ENCODE results near the gene PPIF.

DNA sequence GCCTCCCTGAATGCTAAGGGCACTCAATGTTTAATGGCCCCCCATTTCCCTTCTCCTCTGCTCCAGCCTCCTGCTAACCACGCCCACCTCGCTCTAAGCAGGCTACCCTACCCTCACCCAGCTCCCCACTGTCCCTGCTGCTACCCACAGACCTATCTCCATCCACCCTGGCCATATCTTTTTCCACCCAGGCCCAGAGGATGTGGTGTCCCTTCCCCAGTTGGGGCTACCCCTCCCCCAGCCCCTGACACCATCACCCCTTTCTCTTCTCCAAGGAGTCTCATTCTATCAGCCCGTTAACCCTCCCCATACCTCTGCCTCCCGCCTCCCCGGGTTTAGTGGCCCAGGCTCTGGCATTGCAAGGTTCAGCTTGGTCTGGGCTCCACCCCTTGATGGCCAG lies 28.9 kb upstream of the PPIF start:
- TF ChIP-seq, protein P1, sequence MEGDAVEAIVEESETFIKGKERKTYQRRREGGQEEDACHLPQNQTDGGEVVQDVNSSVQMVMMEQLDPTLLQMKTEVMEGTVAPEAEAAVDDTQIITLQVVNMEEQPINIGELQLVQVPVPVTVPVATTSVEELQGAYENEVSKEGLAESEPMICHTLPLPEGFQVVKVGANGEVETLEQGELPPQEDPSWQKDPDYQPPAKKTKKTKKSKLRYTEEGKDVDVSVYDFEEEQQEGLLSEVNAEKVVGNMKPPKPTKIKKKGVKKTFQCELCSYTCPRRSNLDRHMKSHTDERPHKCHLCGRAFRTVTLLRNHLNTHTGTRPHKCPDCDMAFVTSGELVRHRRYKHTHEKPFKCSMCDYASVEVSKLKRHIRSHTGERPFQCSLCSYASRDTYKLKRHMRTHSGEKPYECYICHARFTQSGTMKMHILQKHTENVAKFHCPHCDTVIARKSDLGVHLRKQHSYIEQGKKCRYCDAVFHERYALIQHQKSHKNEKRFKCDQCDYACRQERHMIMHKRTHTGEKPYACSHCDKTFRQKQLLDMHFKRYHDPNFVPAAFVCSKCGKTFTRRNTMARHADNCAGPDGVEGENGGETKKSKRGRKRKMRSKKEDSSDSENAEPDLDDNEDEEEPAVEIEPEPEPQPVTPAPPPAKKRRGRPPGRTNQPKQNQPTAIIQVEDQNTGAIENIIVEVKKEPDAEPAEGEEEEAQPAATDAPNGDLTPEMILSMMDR (IDR thresholded peaks at IDR 0.05) = no peak
- no peak for TF ChIP-seq POLR2A (IDR thresholded peaks at IDR 0.05)

All from esophagus squamous epithelium (tissue), 4 donors.